K562 (cell line): ENCODE results near the gene RNF103. TPM values are rescaled to one million over a fixed set of nuclear protein-coding genes. Genes with fewer than 3 reads are reported as not detected.

Source experiments
- ATAC-seq: fragments of 200-7000 bp; cut with Tn5 transposase; 3 replicates; pipeline ENCODE4 v1.9.1; 2020; ENCODE audit warnings: moderate library complexity
- BruUV-seq: library from RNA; stranded (reverse); fragments of 400-500 nt; replicated peaks from 2 replicates; lab custom pipeline; 2021; lab: Mats Ljungman, UMichigan
- CTCF ChIA-PET: fragments of 300-600 bp; formaldehyde crosslinking; extraction: SDS; loops from one replicate; lab custom pipeline; 2021; ENCODE audit warnings: low intra/inter-chr PET ratio; lab: Yijun Ruan, JAX
- POLR2A ChIA-PET: fragments of 300-600, 350-650 bp; sonication (Branson Sonifier 250); formaldehyde crosslinking; extraction: SDS; loops from one replicate; lab custom pipeline; 2021; ENCODE audit warnings: antibody characterized with exemption, inconsistent platforms; lab: Yijun Ruan, JAX
- DNase-seq, 4 experiments: peaks; one replicate each; pipeline versions ENCODE4 v3.0.0 to v3.0.0-alpha.2; 2011 to 2018; ENCODE audit warnings: low spot score in 3 of 4, mixed read lengths in 3 of 4; ENCODE audit errors: extremely low read depth in 1 of 4
- FAIRE-seq: peaks from 2 replicates; lab custom pipeline; 2011; peaks lifted over from hg19 to GRCh38; lab: Jason Lieb, UNC
- H2AFZ ChIP-seq: 2 replicates; pipeline ENCODE4 v1.6.0; 2011; ENCODE audit warnings: low read depth, low read length, control low read depth, inconsistent platforms
- H3K27ac ChIP-seq: fragments of 200-600 bp; 3 replicates; pipeline ENCODE4 v1.8.0; 2011; ENCODE audit warnings: low read depth, mild to moderate bottlenecking, control low read depth, inconsistent platforms, low read length, moderate library complexity, mixed read lengths; ENCODE audit errors: extremely low read depth
- H3K27me3 ChIP-seq, 2 experiments: fragments of 300-600 bp in 1 of 2; 2 replicates in 1 of 2; 3 replicates in 1 of 2; pipeline versions ENCODE4 v1.6.0 to v1.8.0; 2011; ENCODE audit warnings: inconsistent platforms in 2 of 2, low read length in 2 of 2, mild to moderate bottlenecking in 1 of 2, mixed read lengths in 1 of 2, moderate library complexity in 1 of 2; ENCODE audit not compliant: control insufficient read depth in 2 of 2, insufficient read depth in 2 of 2
- H3K36me3 ChIP-seq: fragments of 300-600 bp; 3 replicates; pipeline ENCODE4 v1.8.0; 2011; ENCODE audit warnings: mild to moderate bottlenecking, low read length, inconsistent platforms; ENCODE audit not compliant: control insufficient read depth, insufficient read depth
- H3K4me1 ChIP-seq, 2 experiments: fragments of 200-600 bp in 1 of 2; replicated peaks in 1 of 2; 2 replicates in 1 of 2; 3 replicates in 1 of 2; pipeline versions ENCODE4 v1.5.1 to v1.8.0; 2011; ENCODE audit warnings: inconsistent platforms in 2 of 2, low read length in 2 of 2, mild to moderate bottlenecking in 1 of 2, mixed read lengths in 1 of 2, moderate library complexity in 1 of 2; ENCODE audit not compliant: control insufficient read depth in 2 of 2, insufficient read depth in 2 of 2
- H3K4me2 ChIP-seq: 2 replicates; pipeline ENCODE4 v1.6.1; 2011; ENCODE audit warnings: low read length, control low read depth, inconsistent platforms, mixed read lengths; ENCODE audit not compliant: insufficient read depth
- H3K4me3 ChIP-seq: fragments of 200-600 bp; sonication (generic), shearing (Covaris generic); 2 replicates; pipeline ENCODE4 v1.5.1; 2016; ENCODE audit warnings: control low read depth, inconsistent platforms
- H3K79me2 ChIP-seq: fragments of 200-600 bp; 3 replicates; pipeline ENCODE4 v1.8.0; 2011; ENCODE audit warnings: low read length, inconsistent platforms; ENCODE audit not compliant: control insufficient read depth, insufficient read depth
- H3K9ac ChIP-seq, 2 experiments: 2 replicates each; pipeline versions ENCODE4 v1.6.0 to v1.6.1; 2011; ENCODE audit warnings: low read depth in 2 of 2, low read length in 2 of 2, control low read depth in 1 of 2, inconsistent platforms in 1 of 2, mild to moderate bottlenecking in 1 of 2, mixed read lengths in 1 of 2; ENCODE audit not compliant: insufficient read depth in 1 of 2
- H3K9me1 ChIP-seq: one replicate; pipeline ENCODE4 v1.6.0; 2011; ENCODE audit warnings: inconsistent platforms, mild to moderate bottlenecking, low read length, moderate library complexity; ENCODE audit not compliant: control insufficient read depth, insufficient read depth
- H3K9me3 ChIP-seq: replicated peaks from 2 replicates; pipeline ENCODE4 v1.5.1; 2011; ENCODE audit warnings: low read depth, low read length, inconsistent platforms; ENCODE audit not compliant: control insufficient read depth, insufficient read depth
- H4K20me1 ChIP-seq: replicated peaks from 2 replicates; pipeline ENCODE4 v1.6.1; 2011; ENCODE audit warnings: low read length, inconsistent platforms, mixed read lengths; ENCODE audit not compliant: control insufficient read depth, insufficient read depth
- FUS ChIP-seq: fragments of 200-400 bp; formaldehyde crosslinking; optimal IDR thresholded peaks from 2 replicates; pipeline ENCODE3; 2017; ENCODE audit warnings: low read depth, low read length
- HSF4 ChIP-seq: fragments of 250-450 bp; sonication (Bioruptor Pico); IDR thresholded peaks from 2 replicates; pipeline ENCODE4 v2.1.2; 2022; ENCODE audit warnings: mild to moderate bottlenecking, moderate library complexity, borderline replicate concordance
- LARP7 ChIP-seq: fragments of 450-650 bp; IDR thresholded peaks from 2 replicates; pipeline ENCODE4 v1.6.1; 2016
- MXI1 ChIP-seq: IDR thresholded peaks from 2 replicates; pipeline ENCODE4 v1.6.1; 2011; ENCODE audit warnings: low read depth, mild to moderate bottlenecking, improper control_type of control experiment, low read length
- POLR2B ChIP-seq: fragments of 450-650 bp; IDR thresholded peaks from 2 replicates; pipeline ENCODE4 v1.6.1; 2018; ENCODE audit warnings: low read depth; ENCODE audit not compliant: partially characterized antibody
- TFAM ChIP-seq: fragments of 250-450 bp; sonication (Bioruptor Pico); conservative IDR thresholded peaks from 2 replicates; pipeline ENCODE4 v1.5.0; 2021; ENCODE audit warnings: mild to moderate bottlenecking, moderate library complexity
- ZBTB26 ChIP-seq: fragments of 450-650 bp; formaldehyde crosslinking; IDR thresholded peaks from 2 replicates; pipeline ENCODE4 v1.4.0; 2022; ENCODE audit warnings: missing genetic modification characterization
- whole genome bisulfite sequencing: fragments of 100-300 bp; shearing (Covaris generic); methylation state at CpG from one replicate; pipeline ENCODE4 v1.1.6; 2016; ENCODE audit warnings: low coverage, mixed read lengths; ENCODE audit not compliant: insufficient coverage; ENCODE audit errors: missing lambda C conversion rate; 5-methylcytosine and 5-hydroxymethylcytosine counted together
- in situ Hi-C: fragments of 300-500 bp; cut with MboI; formaldehyde crosslinking; loops from 4 replicates; pipeline ENCODE4 v1.15.0; 2018; ENCODE audit warnings: inconsistent platforms, mixed read lengths
- intact Hi-C: fragments of 100-400 bp; cut with micrococcal nuclease; formaldehyde crosslinking; loops from 2 replicates; pipeline ENCODE4 v1.14.2; 2022
- polyA plus RNA-seq, 8 experiments: library from polyadenylated mRNA; depleted of rRNA in 4 of 8; stranded (reverse) in 5 of 8; unstranded in 3 of 8; fragments of >200 nt; fragmentation: Nextera tagmentation in 2 of 8; fragmentation: Illumina TruSeq in 1 of 8; extraction: Ambion mirVana in 2 of 8; extraction: Trizol in 1 of 8; gene quantifications; 2 replicates each; pipeline versions ENCODE4 v1.2.1 to v1.2.3, GENCODE V29; 2011 to 2014; ENCODE audit warnings: inconsistent platforms in 1 of 8, missing spikeins in 1 of 8
- total RNA-seq, 7 experiments: library from RNA; depleted of rRNA in 6 of 7; stranded (reverse); fragments of >200 nt in 6 of 7; fragmentation: Illumina TruSeq in 2 of 7; extraction: Trizol in 2 of 7; gene quantifications; 2 replicates each; pipeline versions ENCODE4 v1.2.1 to v1.2.3, GENCODE V29; 2011 to 2021; ENCODE audit warnings: low replicate concordance in 1 of 7

The RNF103 gene
- total and polyA plus RNA-seq, 9 of the 15 experiments (the other 6 are each of a cell fraction or from before 2014, with no cell fraction given), result 1.2 to 6.8 (median 4.6) TPM

- TF ChIP-seq FUS (no peak), POLR2B (no peak), LARP7 (no peak), MXI1 (no peak)
Observed at GRCh38 chr2:86646865-86647264, 23.2 kb upstream of the RNF103 start (continued).

- POLR2A ChIA-PET, result no interaction called here
- Histone ChIP-seq H3K36me3 (no peaks in the 10 kb centered on the region), H3K4me2 (no peak overlapping the region), H3K4me3 (no peak overlapping the region), H3K9me1 (no peaks in the 10 kb centered on the region), H3K27ac (no peak overlapping the region), H3K9me3 (no peaks in the 10 kb centered on the region), H4K20me1 (no peaks in the 10 kb centered on the region), H3K27me3 (no peaks in the 10 kb centered on the region; a peak in 1 of 5 replicates), H2AFZ (no peak overlapping the region), H3K4me1 (no peaks in the 10 kb centered on the region), H3K79me2 (no peaks in the 10 kb centered on the region), H3K9ac (no peak overlapping the region)
- no peak for ATAC-seq
- 0% methylated on average over 4 of the region's 4 CpGs for WGBS
- CTCF ChIA-PET, result no interaction called here
- intact Hi-C loops, result no loop called here
- no TSS peak for BruUV-seq
- TF ChIP-seq ZBTB26 (CRISPR knock-in tag) (no peak), HSF4 (no peak), TFAM (no peak)
- in situ Hi-C loops, result no loop called here
- DNase-seq, result no peak
- no peak for FAIRE-seq
Observed at GRCh38 chr2:86646329-86646728, 22.7 kb upstream of the RNF103 start.
